Left kidney (tissue), 2 donors: ENCODE results near the gene HOXB9. TPM values are rescaled to one million over a fixed set of nuclear protein-coding genes. Genes with fewer than 3 reads are reported as not detected.
A peak's percentile ranks its signal among the peaks of the same experiment; 100 is the strongest.

Experiments used
- DNase-seq: peaks from one replicate; pipeline ENCODE4 v3.0.0-alpha.2; 2013
- polyA plus RNA-seq: library from polyadenylated mRNA; unstranded; fragments of 120-200 nt; gene quantifications from one replicate; pipeline ENCODE4 v1.2.1, GENCODE V29; 2013; ENCODE audit not compliant: insufficient read length

Gene HOXB9
- polyA plus RNA-seq, 1 donor = 65.6 TPM

DNA sequence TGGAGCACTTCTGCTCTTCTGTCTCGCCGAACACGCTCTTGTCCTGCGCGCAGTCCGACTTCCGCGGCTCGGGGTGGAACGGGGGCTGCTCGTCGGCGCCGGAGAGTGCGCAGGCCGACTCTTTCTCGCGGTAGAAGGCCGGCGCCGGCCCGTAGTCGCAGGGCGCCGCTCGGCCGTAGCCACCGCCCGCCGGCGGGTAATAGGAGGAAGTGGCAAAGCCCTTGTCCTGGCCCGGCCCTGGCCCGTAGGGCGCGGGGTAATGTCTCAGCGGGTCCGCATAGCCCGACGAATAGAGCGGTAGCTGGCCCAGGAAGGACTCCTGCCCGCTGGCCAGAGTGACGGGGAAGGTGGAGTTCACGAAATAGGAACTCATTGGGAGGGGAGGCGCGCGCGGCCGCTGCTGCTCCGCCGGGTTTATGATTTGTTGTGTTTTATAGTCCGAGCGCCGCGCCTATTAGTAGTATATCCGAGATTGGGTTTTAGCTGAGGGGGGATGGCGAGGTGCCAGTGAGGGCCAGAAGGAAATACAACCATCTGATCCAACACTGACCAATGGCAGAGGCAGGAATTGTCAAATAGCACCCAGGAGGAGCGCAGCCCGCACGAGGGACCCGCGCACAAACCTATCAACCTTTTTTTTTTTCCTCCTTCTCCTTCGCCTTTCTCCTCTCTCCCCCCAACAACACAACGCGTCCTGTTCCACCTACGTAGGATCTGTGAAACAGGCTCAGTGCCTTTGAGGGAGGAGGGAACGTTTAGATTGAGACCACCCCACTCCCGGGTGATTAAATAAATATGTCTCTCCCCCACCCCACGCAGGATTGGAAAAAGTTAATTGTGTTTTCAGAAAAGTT is 28.2 kb downstream of the HOXB9 start:
- DNase-seq = no peak

DNA sequence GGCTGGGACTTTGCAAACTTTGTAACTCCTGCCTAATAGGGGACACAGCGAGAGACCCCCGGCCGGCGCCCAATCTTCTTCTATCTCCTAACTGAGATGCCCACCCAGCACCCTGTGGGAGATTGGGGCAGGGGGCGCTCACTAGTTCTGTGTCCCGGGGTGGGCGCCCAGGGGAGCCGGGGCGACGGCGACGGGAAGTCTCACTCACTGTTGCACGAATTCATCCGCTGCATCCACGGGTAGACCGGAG is 28.7 kb downstream of the HOXB9 start:
- DNase-seq = no peak

DNA sequence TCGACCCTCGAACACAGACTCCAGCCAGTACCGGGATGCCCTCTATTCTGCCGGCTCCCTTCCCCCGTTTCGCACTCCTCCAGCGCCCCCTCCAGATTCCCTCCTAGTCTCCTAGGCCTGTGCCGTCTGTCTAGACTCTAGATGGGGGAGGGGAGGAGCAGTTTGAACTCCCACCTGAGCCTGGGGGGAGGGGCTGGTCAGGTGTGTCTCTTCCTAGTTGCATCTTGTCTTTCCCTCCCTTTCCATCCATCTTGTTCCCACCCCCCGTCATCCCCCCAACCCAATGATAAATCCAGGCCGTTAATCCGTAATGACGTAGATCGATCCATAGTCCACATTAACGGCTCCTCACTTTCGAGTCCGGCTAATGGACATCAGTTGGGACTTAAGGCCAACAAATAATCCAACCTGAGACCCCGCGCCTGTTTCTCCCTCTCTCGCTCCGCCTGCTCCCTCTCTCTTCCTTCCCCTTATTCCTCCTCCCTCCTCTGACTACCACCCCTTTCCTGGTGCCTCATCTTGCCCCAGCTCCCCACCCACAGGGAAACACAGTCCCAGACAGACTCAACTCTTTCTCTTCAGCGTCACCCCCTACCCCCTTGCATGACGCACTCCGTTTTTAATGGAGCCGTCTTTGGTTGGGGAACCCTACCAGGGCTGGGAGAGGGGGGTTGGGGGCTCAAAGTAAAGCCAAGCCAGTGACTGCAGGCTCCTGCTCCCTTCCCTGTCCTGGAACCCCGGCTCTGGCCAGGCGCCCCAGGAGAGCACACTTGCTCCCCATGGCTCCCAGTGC is 29.2 kb downstream of the HOXB9 start:
- DNase-seq = no peak

DNA sequence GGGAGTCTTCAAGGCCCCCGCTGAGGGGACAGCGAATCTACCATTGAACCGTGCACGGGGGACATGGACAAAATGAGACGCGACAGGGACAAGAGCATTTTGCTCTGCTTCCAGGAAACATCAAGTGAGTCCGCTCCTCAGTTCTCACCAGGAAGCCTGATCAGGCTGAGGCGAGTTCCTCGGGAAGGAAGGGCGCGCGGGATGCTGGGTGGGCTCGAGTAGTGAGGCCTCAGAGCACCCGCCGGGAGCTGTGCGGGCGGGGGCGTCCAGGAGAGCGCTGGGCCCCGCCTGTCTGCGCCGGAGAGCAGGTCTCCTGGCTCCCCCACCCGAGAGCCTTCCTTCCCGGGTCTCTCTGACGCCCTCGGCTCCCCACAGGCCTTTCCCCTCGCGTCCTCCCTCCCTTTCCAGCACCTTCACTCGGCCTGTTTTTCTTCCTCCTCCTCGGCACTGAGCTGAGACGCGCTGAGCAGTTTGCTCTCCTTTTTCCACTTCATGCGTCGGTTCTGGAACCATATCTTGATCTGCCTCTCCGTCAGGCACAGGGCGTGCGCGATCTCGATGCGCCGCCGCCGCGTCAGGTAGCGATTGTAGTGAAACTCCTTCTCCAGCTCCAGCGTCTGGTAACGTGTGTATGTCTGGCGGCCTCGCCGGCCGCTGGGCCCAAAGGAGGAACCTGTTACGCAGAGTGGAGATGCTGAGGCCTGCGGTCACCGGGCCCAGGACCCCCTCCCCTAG is 30.0 kb downstream of the HOXB9 start:
- DNase-seq = no peak

GRCh38 chr17:48595278-48595999 is 30.7 kb downstream of the HOXB9 start:
- no peak for DNase-seq

DNA sequence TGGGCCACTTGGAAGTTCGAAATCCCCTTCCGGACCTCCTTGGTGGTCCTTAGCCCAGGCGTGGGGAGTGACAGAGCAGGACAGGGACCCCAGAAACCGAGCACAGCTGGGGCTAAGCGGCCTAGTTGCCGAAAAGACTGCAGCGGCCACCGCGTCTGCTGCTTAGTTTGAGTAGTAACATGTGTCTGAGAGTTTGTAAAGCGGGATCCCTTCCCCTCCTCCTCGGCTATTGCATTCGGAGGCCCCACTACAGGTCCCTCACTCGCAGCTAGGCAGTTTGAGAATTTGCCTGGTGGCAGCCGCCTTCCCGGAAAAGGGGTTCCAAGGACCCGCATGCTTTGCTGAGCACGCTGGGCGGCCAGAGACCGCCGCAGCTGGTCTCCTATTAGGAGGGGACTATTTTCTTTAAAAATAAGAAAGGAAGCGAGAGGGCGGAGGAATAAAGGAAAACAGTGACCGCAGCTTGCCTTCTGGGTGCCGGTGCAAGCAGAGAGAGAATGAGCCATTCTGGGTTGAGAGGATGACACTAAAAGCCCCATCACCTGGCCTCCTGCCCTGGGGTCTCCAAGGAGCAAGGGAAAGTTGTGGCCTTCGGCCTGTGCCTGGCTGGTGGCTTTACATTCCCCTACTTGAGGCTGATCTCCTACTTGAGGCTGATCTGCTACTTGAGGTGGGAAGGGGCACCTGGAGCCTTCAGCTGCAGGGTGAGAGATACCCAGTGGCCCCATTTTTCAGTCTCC is 31.4 kb downstream of the HOXB9 start:
- DNase-seq = no peak

GRCh38 chr17:48593840-48594537 is 32.2 kb downstream of the HOXB9 start:
- DNase-seq = peak; percentile 93

GRCh38 chr17:48593126-48593829 is 32.9 kb downstream of the HOXB9 start, which contains the start of gene HOXB5:
Gene HOXB5 (minus strand): TSS chr17:48593779. CDS start chr17:48593682, 97 bp downstream.
- DNase-seq = no peak

GRCh38 chr17:48592577-48592976 is 33.6 kb downstream of the HOXB9 start:
- DNase-seq = no peak

DNA sequence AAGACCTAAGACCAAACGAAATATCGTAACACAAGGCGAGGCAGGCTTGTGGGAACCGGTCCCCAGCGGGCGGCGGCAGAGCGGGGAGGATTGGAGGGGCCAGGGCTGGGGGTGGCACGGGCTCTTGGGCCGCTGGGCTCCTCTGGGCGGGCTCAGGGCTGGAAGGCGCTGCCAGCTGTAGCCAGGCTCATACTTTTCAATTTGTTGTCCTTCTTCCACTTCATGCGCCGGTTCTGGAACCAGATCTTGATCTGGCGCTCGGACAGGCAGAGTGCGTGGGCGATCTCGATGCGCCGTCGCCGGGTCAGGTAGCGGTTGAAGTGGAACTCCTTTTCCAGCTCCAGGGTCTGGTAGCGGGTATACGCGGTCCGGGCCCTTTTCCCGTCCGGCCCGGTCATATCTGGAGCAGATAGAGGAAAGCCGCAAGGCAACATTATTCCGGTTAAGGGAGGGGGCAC is 34.1 kb downstream of the HOXB9 start:
- no peak for DNase-seq

DNA sequence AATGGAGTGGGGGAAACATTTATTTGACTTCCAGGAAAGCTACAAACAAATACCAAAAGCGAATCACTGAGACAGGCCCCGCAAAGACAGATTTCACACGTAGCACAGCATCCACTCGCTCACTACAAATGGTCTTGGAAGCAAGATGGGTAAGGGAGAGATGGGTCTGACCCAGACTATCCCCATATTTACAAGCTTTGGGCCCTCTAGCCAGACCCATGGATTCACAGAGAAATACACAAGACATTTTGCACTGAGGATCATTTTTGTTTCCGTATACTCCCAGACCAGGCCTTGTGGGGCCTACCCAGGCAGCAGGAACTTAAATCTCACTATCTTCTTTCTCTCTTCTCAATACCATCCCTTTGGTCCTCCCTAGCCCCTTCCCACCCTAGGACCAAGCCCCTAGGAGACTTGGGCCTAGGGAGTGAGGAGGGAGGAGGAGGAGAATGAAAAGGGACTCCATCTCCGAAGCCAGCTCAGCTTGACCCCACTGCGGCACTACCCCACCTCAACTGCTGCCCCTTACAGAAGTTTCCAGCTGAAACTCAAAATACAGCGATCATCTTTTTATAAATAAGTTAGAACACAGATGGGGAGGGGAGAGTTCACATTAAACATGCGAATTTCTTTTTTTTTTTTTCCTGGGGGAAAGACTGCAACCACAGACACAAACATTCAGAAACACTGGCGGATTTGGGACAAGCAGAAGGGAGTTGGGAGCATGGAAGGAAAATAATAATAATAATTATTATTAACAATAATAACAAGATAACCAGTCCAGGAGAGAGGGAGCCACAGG is 34.7 kb downstream of the HOXB9 start:
- DNase-seq = no peak

DNA sequence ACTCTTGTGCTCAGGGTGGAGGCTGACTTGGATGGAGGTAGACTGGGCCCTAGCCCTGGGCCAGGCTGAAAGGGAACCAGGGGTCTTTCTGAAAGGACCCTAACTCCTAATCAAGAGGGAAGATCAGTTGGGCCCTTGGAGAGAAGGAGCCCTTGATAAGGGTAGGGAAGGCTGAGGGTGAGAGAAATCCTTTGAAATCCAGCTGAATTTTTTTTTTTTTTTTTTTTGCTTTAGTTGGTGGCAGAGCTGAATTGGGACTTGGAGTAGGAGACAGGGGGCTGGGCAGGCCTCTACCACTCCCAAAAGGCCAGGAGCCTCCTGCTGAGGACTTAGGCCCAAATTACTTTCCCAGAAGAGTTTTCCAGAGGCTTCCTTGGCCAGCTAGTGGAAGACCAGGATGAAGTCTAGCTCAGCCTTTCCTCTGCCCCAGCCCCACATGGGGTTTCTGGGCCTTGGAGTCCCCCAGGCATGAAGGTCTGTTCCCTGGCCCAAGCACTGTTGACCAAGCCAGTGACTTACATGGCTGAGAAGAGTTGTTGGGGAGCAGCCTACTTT is 35.5 kb downstream of the HOXB9 start:
- no peak for DNase-seq

DNA sequence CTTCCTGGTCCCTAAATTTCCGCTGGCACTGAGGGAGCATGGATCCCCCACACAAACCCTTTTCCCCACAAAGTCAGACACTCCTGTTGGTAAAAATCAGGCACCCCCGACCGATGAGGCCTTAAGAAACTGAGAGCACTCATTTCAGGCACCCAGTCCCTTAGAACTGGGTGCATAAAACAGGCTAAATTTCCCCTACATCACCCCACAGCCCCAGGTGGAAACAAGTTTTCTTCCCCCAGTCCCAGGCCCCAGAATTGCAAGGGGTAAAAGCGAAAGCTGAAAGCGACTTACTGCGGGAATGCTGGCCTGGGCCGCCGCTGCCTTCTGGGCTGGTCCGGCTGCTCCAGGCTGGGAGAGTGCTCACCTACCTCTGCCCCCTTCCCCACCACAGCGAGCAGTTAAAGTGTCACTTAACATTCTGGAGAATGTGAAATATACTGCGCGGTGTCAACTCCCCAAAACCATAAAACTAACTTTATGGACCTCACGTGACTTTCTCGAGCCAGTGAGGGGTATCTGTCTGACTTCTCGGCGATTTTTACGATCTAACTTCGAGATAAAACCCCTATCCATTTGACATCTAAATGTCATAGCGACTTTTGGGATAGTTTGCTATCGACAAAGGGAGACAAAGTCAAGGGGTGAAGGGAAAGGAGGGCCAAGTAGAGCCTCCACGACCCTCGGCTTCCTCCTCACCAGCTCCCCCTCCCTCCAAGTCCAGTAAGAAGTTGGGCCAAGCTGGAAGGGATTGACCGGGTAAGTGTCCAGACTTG is 36.1 kb downstream of the HOXB9 start, which contains the start of gene HOXB3:
TSS of gene HOXB3 (minus strand) at position 411 of the 776 bp plus-strand sequence. CDS start 37,767 bp downstream, outside the sequence.
- peak; percentile 96 for DNase-seq

- no peak for DNase-seq
Measured at GRCh38 chr17:48589060-48589830, 36.9 kb downstream of the HOXB9 start.

DNA sequence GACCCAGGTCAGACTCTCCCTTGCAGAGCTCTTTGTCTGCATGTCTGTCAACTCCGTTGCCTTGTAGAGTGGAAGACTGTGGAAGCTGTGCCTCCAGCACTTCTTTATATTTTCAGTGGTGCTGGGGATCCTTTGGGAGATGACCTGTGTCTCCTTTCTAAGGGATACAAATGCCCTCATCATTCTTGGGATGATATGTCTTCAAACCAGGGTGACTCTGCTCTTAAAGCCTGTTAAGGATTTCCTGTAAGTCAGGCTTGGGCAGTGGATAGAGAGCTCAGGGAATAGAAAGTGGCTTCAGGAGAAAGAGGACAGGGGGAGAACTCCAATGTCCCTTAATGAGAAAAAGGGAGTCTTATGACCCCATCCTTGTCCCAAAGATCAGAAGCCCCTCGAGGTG is 37.6 kb downstream of the HOXB9 start:
- no peak for DNase-seq

GRCh38 chr17:48588074-48588415 is 38.1 kb downstream of the HOXB9 start:
- no peak for DNase-seq
